ENCODE measurements around the gene WDR70.
"Not testable (repeated sequence)": the region's sequence is repeated elsewhere in the genome, so short reads cannot be mapped to it uniquely, and the experiment has no call there.

Gene WDR70

DNA sequence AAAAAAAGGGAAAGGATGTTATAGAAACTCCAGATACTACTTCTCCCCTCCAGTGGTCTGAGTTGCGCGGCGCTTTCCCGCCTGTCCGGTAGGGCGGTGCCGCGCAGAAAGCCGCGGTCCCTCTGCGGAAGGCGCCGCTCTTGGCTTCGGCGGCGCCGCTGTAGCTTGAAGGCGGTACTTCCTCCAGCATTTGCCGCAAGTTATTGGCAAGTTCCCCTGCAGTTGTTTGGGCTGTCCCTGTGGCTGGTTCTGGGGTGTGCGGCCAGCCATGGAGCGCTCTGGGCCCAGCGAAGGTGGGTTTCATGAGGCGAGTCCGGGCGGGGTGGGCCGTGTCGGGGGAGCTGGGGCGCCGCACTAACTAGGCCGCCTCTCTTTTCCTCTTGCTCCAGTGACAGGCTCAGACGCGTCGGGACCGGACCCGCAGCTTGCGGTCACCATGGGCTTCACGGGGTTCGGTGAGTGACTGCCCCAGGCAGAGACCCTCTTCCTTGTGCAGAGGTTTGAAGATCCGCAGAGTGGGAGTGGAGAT, at the start of gene WDR70:
Gene WDR70, plus strand, starts transcription at position 219 of the 529 bp plus-strand sequence. Its CDS starts 50 bp downstream, at position 269.
- peak; percentile 61 for DNase-seq (ENCODE audit: low read depth)

DNA sequence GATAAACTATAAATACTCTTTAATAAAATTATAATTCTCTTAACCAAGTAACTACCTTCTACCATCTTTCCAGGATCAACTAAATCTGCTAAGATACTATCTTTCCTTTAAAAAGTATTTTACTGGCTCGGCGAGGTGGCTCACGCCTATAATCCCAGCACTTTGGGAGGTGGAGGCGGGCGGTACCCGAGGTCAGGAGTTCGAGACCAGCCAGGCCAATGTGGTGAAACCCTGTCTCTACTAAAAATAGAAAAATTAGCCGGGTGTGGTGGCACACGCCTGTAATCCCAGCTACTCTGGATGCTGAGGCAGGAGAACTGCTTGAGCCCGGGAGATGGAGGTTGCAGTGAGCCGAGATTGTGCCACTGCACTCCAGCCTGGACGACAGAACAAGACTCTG, 44.4 kb upstream of the WDR70 start:
- not testable (repeated sequence) for DNase-seq (ENCODE audit: low read depth)

DNA sequence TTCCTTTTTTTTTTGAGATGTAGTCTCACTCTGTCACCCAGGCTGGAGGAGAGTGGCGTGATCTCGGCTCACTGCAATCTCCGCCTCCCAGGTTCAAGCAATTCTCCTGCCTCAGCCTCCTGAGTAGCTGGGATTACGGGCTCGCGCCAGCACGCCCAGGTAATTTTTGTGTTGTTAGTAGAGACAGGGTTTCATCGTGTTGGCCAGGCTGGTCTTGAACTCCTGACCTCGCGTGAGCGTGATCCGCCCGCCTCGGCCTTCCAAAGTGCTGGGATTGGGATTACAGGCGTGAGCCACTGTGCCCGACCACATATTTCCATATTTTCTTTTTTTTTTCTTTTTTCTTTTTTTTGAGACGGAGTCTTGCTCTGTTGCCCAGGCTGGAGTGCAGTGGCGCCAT, 36.4 kb upstream of the WDR70 start:
- not testable (repeated sequence) for DNase-seq (ENCODE audit: low read depth)

DNA sequence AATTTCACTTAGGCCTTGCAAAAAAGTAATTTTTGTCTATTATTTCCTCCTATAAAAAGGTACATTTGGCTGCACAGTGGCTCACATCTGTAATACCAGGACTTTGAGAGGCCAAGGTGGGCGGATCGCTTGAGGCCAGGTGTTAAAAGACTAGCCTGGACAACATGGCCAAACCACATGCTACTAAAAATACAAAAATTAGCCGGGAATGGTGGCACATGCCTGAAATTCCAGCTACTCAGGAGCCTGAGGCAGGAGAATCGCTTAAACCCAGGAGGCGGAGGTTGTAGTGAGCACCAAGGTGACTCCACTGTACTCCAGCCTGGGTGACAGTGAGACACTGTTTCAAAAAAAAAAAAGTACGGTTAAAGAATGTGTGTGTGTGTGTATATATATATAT, 24.0 kb upstream of the WDR70 start:
- DNase-seq (ENCODE audit: low read depth) = no peak

DNA sequence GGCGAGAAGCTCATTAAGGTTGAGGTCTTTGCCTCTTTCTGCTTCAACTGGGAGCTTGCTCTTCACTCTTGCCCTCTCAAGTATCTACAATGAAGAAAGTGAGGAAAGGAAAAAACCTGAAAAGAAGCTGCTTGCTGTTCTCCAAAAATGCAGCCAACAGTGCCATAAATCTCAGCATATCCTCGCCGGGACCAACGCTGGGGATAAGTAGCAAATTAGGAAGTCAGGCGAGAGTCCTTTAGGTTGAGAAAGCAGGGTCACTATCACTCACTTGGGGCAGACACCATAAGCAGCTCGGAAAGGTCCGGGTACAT, 8.6 kb upstream of the WDR70 start:
- DNase-seq (ENCODE audit: low read depth) = no peak

DNA sequence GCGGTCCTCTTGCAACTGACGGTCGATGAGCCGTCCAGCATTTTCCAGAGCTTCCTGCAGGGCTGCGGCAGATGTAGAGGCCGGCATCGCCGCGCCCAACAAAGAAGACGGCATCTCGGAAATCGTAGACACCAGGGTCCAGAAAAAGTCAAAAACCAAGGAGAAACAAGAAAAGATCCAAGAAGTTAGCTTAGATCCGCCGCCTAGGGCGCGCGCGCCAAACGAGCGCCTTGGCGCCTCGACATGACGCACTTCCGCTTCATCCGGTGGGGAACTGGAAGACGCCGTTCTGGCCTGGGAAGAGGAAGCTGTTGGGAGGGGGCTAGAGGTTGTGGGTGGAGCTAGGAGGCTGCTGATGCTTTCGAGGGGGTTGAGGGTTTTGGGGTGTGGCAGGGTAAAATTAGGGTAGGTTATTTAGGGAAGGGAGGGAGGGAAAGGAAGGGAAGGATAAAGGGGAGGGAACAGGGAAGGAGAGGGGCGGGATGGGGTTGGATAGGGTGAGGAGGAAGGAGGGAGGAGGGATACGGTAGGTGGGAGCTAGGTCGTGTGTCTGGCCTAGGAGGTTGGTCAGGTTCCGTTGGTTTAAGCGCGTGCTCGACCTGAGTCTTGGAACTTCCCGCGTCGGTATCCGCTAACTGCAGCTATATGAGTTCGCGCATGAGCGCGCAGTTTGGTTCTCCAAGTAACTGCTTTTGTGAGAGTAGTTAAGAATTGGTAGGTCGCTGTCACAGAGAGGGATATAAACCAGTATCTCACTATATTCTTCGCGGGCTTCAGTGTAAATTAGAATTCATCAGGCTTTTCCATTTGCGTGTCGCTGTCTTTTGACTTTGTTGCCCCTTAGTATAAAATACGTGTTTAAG, 8.0 kb upstream of the WDR70 start, which contains the start of gene NUP155:
Gene NUP155, minus strand, starts transcription at position 243 of the 863 bp plus-strand sequence. Its CDS starts 129 bp downstream, at position 114.
- DNase-seq (ENCODE audit: low read depth) = peak; percentile 81

DNA sequence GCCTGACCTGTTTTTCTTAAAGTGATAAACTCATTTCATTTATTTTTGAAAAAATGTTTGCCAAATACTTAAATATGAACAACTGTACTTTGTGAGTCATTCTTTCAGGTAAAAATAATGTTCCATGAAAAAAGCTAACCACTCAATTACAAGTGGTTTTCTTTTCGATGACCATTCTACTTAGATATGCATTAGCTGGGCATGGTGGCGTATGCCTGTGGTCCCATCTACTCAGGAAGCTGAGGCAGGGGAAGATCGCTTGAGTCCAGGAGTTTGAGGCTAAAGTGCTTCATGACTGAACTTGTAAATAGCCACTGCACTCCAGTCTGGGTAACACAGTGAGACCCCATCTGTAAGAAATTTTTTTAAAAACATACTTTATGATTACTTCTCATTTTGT, 4.0 kb upstream of the WDR70 start:
- DNase-seq (ENCODE audit: low read depth) = no peak

DNA sequence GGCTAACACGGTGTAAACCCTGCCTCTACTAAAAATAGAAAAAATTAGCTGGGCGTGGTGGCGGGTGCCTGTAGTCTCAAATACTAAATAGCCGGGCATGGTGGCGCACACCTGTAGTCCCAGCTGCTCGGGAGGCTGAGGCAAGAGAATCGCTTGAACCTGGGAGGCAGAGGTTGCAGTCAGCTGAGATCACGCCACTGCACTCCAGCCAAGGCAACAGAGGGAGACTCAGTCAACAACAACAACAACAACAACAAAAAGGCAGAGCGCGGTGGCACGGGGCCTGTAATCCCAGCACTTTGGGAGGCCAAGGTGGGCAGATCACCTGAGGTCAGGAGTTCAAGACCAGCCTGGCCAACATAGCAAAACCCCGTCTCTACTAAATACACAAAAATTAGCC, 1.1 kb upstream of the WDR70 start:
- DNase-seq (ENCODE audit: low read depth) = not testable (repeated sequence)

DNA sequence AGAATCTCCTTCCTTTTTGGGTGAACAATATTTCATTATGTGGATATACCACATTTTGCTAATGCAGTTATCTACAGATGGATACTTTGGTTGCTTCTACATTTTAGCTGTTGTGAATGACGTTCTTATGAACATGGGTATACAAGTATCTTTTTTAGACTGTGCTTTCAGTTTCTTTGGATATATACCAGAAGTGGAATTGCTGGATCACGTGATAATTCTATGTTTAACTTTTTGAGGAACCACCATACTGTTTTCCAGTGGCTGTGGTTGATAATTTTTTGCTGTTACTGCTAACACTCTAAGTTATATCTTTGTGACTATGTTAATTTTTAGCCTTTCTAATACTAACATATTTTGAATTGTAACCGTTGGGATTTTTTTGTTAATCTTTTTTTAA, 12.5 kb downstream of the WDR70 start:
- no peak for DNase-seq (ENCODE audit: low read depth)

DNA sequence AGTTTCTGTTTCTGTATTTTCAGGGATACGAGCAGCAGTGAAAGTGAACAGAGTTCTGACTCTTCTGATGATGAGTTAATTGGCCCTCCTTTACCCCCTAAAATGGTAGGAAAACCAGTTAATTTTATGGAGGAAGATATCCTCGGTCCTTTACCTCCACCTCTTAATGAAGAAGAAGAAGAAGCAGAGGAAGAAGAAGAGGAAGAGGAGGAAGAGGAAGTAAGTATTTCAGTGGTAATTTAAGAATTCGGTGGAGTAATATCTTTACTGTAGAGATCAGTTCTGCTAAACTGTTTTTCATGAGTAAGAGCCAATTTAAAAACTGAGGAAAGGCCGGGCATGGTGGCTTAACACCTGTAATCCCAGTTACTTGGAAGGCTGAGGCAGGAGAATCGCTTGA, 17.2 kb downstream of the WDR70 start:
- DNase-seq (ENCODE audit: low read depth) = no peak

DNA sequence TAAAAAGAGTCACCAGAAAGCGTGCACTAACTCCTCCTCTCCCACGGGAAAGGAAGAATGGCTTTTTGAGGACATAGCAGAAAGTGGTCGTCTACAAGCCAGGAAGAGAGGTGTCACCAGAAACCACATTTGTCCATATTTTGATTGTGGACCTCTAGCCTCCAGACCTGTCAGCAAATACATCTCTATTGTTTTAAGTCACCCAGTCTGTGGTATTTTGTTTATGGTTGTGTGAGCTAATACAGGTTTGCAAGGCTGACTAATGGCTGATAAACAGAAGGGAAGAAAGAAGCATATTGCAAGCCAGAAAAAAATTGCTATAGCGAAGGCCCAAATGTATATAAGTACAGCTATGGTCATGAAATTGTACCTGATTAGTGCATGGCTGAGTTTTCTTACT, 21.4 kb downstream of the WDR70 start:
- DNase-seq (ENCODE audit: low read depth) = no peak

DNA sequence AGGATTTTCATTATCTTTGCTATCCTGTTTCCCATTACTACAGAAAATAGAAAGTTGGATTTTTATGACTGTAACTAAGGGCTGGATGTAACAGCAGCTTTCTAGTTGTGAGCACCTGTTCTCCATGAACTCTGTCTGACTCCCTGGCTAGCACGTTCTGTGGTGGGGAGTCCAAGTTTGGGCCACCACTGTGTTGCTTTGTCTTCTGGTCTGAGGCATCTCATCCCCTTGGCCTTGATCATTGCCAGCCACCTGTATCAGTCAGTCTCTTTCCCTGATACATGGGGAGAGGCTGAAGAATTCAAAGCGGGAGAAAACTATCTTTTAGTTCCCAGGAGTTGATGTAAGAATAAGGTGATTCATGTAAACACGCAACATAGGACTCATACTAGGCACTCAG, 33.4 kb downstream of the WDR70 start:
- no peak for DNase-seq (ENCODE audit: low read depth)

DNA sequence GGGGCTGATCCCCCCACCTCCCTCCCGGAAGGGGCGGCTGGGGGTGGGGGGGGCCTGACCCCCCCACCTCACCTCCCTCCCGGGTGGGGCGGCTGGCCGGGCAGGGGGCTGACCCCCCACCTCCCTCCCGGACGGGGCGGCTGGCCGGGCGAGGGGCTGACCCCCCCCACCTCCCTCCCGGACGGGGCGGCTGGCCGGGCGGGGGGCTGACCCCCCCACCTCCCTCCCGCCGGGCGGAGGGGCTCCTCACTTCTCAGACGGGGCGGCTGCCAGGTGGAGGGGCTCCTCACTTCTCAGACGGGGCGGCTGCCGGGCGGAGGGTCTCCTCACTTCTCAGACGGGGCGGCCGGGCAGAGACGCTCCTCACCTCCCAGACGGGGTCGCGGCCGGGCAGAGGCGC, 36.3 kb downstream of the WDR70 start:
- not testable (repeated sequence) for DNase-seq (ENCODE audit: low read depth)

DNA sequence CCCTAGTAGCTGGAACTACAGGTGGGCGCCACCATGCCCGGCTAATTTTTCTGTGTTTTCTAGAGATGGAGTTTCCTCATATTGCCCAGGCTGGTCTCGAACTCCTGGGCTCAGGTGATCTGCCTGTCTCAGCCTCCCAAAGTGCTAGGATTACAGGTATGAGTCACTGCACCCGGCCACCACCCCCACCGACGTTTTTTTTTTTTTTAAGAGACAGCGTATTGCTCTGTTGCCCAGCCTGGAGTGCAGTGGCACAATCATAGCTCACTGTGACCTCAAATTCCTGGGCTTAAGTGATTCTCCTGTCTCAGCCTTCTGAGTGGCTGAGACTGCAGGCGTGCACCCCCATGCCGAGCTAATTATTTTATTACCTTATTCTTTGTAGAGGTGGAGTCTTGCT, 38.2 kb downstream of the WDR70 start:
- no peak for DNase-seq (ENCODE audit: low read depth)

DNA sequence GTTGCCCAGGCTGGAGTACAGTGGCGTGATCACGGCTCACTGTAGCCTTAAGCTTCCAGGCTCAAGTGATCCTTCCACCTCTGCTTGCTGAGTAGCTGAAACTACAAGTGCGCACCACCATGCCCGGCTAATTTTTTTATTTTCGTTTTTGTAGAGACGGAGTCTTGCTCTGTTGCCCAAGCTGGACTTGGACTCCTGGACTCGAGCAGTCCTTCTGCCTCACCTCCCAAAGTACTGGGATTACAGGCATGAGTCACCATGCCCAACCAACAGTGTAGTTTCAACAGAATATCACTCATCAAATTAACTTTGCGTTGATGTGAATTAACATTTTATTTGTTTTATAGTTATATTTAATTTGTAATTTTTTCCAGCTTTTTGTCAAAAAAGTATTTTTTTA, 45.3 kb downstream of the WDR70 start:
- no peak for DNase-seq (ENCODE audit: low read depth)

DNA sequence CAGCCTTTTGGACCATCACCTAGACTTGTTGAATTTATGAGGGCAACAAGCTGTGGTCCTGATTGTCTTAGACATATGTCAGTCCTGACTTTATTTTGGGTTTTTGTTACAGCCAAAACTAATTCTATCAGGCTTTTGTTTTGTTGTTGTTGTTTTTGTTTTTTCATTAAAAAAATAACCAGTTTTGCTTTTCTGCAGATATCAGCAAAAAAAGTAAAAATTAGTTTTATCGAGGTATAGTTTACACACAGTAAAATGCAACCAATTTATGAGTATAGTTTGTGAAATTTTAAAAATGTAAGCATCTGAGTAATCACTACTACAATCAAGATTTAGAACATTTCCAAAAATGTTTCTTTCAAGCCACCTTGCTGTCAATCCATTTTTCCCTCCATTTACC, 48.9 kb downstream of the WDR70 start:
- no peak for DNase-seq (ENCODE audit: low read depth)

DNA sequence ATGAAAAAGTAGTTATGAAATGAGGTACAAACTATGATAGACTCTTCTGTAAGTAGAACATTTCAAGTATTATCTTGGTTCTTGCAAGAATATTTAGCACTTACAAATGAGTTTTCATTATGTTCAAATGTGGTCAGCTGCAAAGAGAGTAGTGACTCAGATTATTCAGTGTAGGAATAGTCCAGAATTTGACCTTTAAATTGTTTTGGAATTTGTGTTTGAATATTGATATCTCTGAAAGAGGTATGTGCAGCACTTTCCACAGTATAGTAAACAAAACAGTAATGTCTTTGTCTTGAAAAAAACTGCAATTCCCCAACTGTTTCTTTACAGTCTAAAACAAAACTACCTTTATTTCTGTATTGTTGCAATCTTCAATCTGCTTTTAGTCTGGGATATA, 56.1 kb downstream of the WDR70 start:
- no peak for DNase-seq (ENCODE audit: low read depth)

DNA sequence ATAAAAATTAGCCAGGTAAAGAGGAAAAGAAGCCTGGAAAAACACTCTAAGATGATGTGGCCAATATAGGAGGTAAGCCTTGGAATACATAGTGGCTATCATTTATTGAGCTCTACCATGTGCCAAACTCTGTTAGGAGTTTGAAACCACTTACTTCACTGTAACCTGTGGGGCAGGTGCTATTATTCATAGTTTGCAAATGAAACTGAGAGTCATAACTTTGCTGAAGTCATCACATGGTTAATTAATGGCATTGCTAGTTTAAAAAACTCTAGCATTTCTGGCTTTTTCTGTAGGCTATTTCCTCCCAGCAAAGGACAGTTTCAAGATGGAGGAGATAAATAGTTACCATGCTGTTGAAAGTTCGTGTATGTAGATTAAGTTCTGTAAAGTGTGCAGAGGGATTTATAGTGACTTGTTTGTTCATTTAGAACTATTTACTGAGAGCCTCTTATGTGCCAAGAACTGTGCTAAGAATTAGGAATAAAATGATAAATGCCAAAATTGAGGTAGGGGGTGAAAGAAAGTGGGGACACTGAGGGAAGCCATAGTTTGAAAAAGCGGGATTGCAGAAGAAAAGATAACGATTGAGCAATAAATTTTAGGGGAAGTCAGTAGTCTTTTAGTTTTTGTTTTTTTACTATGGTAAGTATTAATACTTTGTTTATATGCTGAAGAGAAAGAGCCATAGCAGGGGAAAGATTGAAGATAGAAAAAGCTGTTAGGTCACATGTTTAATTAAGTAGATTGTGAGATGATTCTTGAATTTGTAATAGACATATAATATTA, 57.2 kb downstream of the WDR70 start:
- DNase-seq (ENCODE audit: low read depth) = no peak

DNA sequence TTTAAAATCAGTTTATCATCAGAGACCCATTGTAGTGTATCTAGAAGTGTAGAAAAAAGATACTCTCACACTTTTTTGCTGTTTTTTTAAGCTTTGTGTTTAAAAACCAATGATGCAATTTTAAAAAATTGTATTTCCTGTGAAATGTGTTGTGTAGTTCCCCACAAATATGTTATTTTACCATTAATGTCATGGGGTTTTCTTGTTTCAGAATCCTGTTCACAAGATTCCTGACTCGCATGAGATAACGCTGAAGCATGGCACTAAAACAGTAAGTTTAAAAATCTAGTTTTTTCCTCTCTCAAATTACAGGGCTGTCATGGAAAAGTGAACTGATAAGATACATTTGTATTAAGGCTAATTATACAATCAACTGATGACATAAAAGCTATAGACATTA, 58.6 kb downstream of the WDR70 start:
- DNase-seq (ENCODE audit: low read depth) = no peak

DNA sequence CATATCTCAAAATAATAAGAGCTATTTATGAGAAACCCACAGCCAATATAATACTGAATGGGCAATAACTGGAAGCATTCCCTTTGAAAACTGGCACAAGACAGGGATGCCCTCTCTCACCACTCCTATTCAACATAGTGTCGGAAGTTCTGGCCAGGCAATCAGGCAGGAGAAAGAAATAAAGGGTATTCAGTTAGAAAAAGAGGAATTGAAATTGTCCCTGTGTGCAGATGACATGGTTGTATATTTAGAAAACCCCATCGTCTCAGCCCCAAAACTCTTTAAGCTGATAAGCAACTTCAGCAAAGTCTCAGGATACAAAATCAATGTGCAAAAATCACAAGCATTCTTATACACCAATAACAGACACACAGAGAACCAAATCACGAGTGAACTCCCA, 66.7 kb downstream of the WDR70 start:
- not testable (repeated sequence) for DNase-seq (ENCODE audit: low read depth)

DNA sequence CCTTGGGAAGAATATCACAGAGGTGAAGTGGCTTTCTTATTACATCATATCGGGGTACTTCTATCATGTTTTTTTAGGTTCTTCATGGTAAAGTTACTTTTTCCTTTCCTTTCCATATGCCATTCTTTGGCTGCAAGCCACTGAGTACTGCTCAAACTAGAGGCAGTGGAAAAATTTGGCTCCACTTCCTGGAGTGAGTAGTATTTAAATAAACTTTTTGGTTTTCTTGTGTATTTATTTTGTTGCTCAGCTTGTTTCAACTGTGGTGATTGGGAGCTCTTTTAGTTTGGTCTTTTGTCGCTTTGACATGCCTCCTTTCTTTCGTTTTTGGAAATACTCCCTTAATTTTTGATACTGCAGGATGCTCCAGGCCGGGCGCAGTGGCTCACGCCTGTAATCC, 69.8 kb downstream of the WDR70 start:
- DNase-seq (ENCODE audit: low read depth) = no peak

DNA sequence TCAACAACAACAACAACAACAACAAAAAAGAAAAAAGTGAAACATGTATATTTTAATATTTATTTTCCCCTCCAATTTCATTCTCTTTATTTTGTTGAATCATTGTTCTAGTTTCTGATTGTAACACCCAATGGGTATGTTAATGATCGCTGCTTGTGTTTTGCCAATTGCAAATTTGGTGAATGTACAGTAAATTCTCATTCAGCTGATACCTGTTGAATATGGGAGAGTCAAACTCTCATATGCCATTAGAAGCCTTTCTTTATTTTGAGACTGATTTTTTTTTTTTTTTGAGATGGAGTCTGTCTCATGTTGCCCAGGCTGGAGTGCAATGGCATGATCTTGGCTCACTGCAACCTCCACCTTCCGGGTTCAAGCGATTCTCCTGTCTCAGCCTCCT, 72.9 kb downstream of the WDR70 start:
- DNase-seq (ENCODE audit: low read depth) = not testable (repeated sequence)

DNA sequence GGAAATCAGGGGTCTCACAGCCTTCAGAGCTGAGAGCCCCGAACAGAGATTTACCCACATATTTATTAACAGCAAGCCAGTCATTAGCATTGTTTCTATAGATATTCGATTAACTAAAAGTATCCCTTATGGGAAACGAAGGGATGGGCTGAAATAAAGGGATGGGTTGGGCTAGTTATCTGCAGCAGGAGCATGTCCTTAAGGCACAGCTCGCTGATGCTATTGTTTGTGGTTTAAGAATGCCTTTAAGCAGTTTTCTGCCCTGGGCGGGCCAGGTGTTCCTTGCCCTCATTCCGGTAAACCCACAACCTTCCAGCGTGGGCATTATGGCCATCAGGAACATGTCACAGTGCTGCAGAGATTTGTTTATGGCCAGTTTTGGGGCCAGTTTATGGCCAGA, 74.1 kb downstream of the WDR70 start:
- not testable (repeated sequence) for DNase-seq (ENCODE audit: low read depth)

Data from stimulated activated CD8-positive, alpha-beta memory T cell treated with anti-CD3 and anti-CD28 coated beads, Interleukin-7, amount 100 ng/mL, for 24 hours (primary cell).